HCT116 (cell line): Measurements from ENCODE around the gene IQCH. TPM values are rescaled to one million over a fixed set of nuclear protein-coding genes. Genes with fewer than 3 reads are reported as not detected.

Experiments
- ATAC-seq: fragments of 200-7000 bp; cut with Tn5 transposase; 2 replicates; pipeline ENCODE4 v1.9.1; 2020; ENCODE audit warnings: mild to moderate bottlenecking, moderate library complexity
- BruUV-seq: library from RNA; stranded (reverse); fragments of 400-500 nt; replicated peaks from 2 replicates; lab custom pipeline; 2021; lab: Mats Ljungman, UMichigan
- CTCF ChIA-PET: fragments of 300-600 bp; sonication (Branson Sonifier 250); formaldehyde crosslinking; loops from one replicate; lab custom pipeline; 2021; ENCODE audit warnings: antibody characterized with exemption; lab: Charles Lee
- POLR2A ChIA-PET: fragments of 300-600, 350-600 bp; sonication (Branson Sonifier 250); formaldehyde crosslinking; loops from one replicate; lab custom pipeline; 2021; ENCODE audit warnings: antibody characterized with exemption; lab: Charles Lee
- RAD21 ChIA-PET, 2 experiments: fragments of 300-600 bp; sonication (Branson Sonifier 250); formaldehyde crosslinking; loops; one replicate each; lab custom pipeline; 2023; ENCODE audit warnings: low total read pairs in 2 of 2; ENCODE audit not compliant: uncharacterized antibody in 2 of 2, unreplicated experiment in 2 of 2, low non-redundant PET in 1 of 2; lab: Charles Lee
- DNase-seq: peaks from one replicate; pipeline ENCODE4 v3.0.0-alpha.2; 2010; ENCODE audit warnings: low read depth, low spot score
- H2AFZ ChIP-seq: fragments of 200-600 bp; shearing (Covaris generic), sonication (generic); 2 replicates; pipeline ENCODE4 v1.6.1; 2017; ENCODE audit warnings: low read depth, mixed run types, mixed read lengths, antibody characterized with exemption, low read length; ENCODE audit not compliant: poor library complexity, severe bottlenecking
- H3K27ac ChIP-seq: 2 replicates; pipeline ENCODE4 v1.5.1; 2012; ENCODE audit warnings: low read depth, low read length
- H3K27me3 ChIP-seq: fragments of 200-600 bp; sonication (generic); 2 replicates; pipeline ENCODE4 v1.6.1; 2016; ENCODE audit warnings: mixed run types, low read length, mixed read lengths; ENCODE audit not compliant: insufficient read depth
- H3K36me3 ChIP-seq, 2 experiments: fragments of 200-500 bp in 1 of 2; fragments of 200-600 bp in 1 of 2; sonication (Bioruptor generic) in 1 of 2; sonication (generic) in 1 of 2; 2 replicates each; pipeline versions ENCODE4 v1.5.1 to v1.6.1; 2014 to 2016; ENCODE audit warnings: low read length in 2 of 2, inconsistent platforms in 1 of 2, mixed read lengths in 1 of 2, mixed run types in 1 of 2; ENCODE audit not compliant: insufficient read depth in 2 of 2, control insufficient read depth in 1 of 2
- H3K4me1 ChIP-seq, 2 experiments: fragments of 200-600 bp in 1 of 2; sonication (generic) in 1 of 2; 2 replicates each; pipeline versions ENCODE4 v1.5.1 to v1.6.1; 2012 to 2017; ENCODE audit warnings: low read length in 2 of 2, inconsistent platforms in 1 of 2, mild to moderate bottlenecking in 1 of 2, mixed read lengths in 1 of 2, mixed run types in 1 of 2, moderate library complexity in 1 of 2; ENCODE audit not compliant: insufficient read depth in 2 of 2, control insufficient read depth in 1 of 2
- H3K4me2 ChIP-seq: fragments of 200-600 bp; sonication (generic); 2 replicates; pipeline ENCODE4 v1.6.1; 2017; ENCODE audit warnings: mixed run types, low read length, mixed read lengths
- H3K4me3 ChIP-seq, 2 experiments: fragments of 200-600 bp in 1 of 2; sonication (generic) in 1 of 2; replicated peaks in 1 of 2; 2 replicates each; pipeline ENCODE4 v1.5.1; 2011 to 2016; ENCODE audit warnings: low read length in 2 of 2, control low read depth in 1 of 2, low read depth in 1 of 2, mild to moderate bottlenecking in 1 of 2, mixed read lengths in 1 of 2, mixed run types in 1 of 2
- H3K79me2 ChIP-seq: fragments of 200-600 bp; sonication (generic); 2 replicates; pipeline ENCODE4 v1.6.1; 2017; ENCODE audit warnings: mild to moderate bottlenecking, mixed run types, low read length, moderate library complexity, mixed read lengths; ENCODE audit not compliant: insufficient read depth
- H3K9ac ChIP-seq: fragments of 200-600 bp; sonication (generic); 2 replicates; pipeline ENCODE4 v1.6.1; 2016; ENCODE audit warnings: low read length, mixed read lengths
- H3K9me2 ChIP-seq: fragments of 200-600 bp; sonication (generic), shearing (Covaris generic); 2 replicates; pipeline ENCODE4 v1.6.1; 2017; ENCODE audit warnings: mixed run types, mild to moderate bottlenecking, moderate library complexity; ENCODE audit not compliant: insufficient read depth
- H3K9me3 ChIP-seq, 2 experiments: fragments of 200-500 bp in 1 of 2; fragments of 200-600 bp in 1 of 2; sonication (Bioruptor generic) in 1 of 2; sonication (generic) in 1 of 2; 2 replicates each; pipeline ENCODE4 v1.6.1; 2014 to 2017; ENCODE audit warnings: low read length in 2 of 2, mixed read lengths in 2 of 2, inconsistent platforms in 1 of 2, low read depth in 1 of 2, mild to moderate bottlenecking in 1 of 2, mixed run types in 1 of 2, moderate library complexity in 1 of 2; ENCODE audit not compliant: control insufficient read depth in 1 of 2, insufficient read depth in 1 of 2
- H4K20me1 ChIP-seq: fragments of 200-600 bp; sonication (generic), shearing (Covaris generic); 2 replicates; pipeline ENCODE4 v1.6.1; 2017; ENCODE audit warnings: mixed run types, mild to moderate bottlenecking, moderate library complexity; ENCODE audit not compliant: insufficient read depth
- ATF3 ChIP-seq: IDR thresholded peaks from 2 replicates; pipeline ENCODE4 v1.6.1; 2012
- EZH2phosphoT487 ChIP-seq: fragments of 200-600 bp; IDR thresholded peaks from 2 replicates; pipeline ENCODE4 v1.6.1; 2018; ENCODE audit warnings: antibody characterized with exemption, borderline replicate concordance
- JUND ChIP-seq: IDR thresholded peaks from 2 replicates; pipeline ENCODE4 v1.6.1; 2012
- REST ChIP-seq: IDR thresholded peaks from 2 replicates; pipeline ENCODE4 v1.6.1; 2012; ENCODE audit warnings: low read depth
- SRF ChIP-seq: IDR thresholded peaks from 2 replicates; pipeline ENCODE4 v1.6.1; 2012; ENCODE audit warnings: low read depth
- TCF7L2 ChIP-seq: IDR thresholded peaks from 2 replicates; pipeline ENCODE4 v1.7.0; 2011; ENCODE audit warnings: borderline replicate concordance, inconsistent platforms; ENCODE audit not compliant: insufficient read depth, insufficient read length; ENCODE audit errors: extremely low read depth
- YY1 ChIP-seq: IDR thresholded peaks from 2 replicates; pipeline ENCODE4 v1.6.1; 2011; ENCODE audit warnings: low read length, low read depth, moderate library complexity, mild to moderate bottlenecking; ENCODE audit not compliant: insufficient replicate concordance; ENCODE audit errors: extremely low read depth
- ZFX ChIP-seq: fragments of 450-650 bp; IDR thresholded peaks from 2 replicates; pipeline ENCODE4 v1.6.1; 2017
- ZNF274 ChIP-seq: fragments of 200-500 bp; sonication (Bioruptor generic); IDR thresholded peaks from 2 replicates; pipeline ENCODE4 v1.6.1; 2014; ENCODE audit warnings: mild to moderate bottlenecking, low read depth, low read length, inconsistent platforms
- intact Hi-C: fragments of 100-400 bp; cut with micrococcal nuclease; formaldehyde crosslinking; loops from 2 replicates; pipeline ENCODE4 v1.10.0; 2022
- total RNA-seq: library from RNA; stranded (reverse); gene quantifications from one replicate; pipeline ENCODE4 v1.2.1, GENCODE V29; 2021; ENCODE audit not compliant: unreplicated experiment

Gene IQCH
- total RNA-seq, 1 experiment from 2014 or later, result 4.6 TPM

- no peaks in the 10 kb centered on the region for H3K27me3 ChIP-seq
- DNase-seq (no peak), ATAC-seq (no peak)
- TF ChIP-seq JUND, result no peak
- TF ChIP-seq ZNF274, result no peak
- no peak for TF ChIP-seq YY1
- no peak for TF ChIP-seq ATF3
- no peak for TF ChIP-seq SRF
- no peak for TF ChIP-seq ZFX
- no peak for TF ChIP-seq EZH2phosphoT487
- intact Hi-C loops, result no loop called here
- H3K9me2 ChIP-seq, result no peaks in the 10 kb centered on the region
- no peak overlapping the region for H2AFZ ChIP-seq
- no peak overlapping the region for H3K4me3 ChIP-seq
- H4K20me1 ChIP-seq, result no peaks in the 10 kb centered on the region
- H3K9me3 ChIP-seq, result no peaks in the 10 kb centered on the region
- no TSS peak for BruUV-seq
- no peak overlapping the region for H3K27ac ChIP-seq
- H3K4me1 ChIP-seq, result no peaks in the 10 kb centered on the region
- peaks cover 0 to 8% of the 10 kb centered on the region in 2 experiments; a peak in 1 of 4 replicates for H3K36me3 ChIP-seq
- ChIA-PET POLR2A (no interaction called here), CTCF (no interaction called here), RAD21 (no interaction called here)
- peaks cover 4% of the 10 kb centered on the region; the same call in 1 of the 2 replicates for H3K79me2 ChIP-seq
- no peak overlapping the region for H3K9ac ChIP-seq
- H3K4me2 ChIP-seq, result no peak overlapping the region
Measured at GRCh38 chr15:67224889-67225288, 29.7 kb upstream of the IQCH start.

GRCh38 chr15:67225336-67225735, 29.2 kb upstream of the IQCH start:
- no TSS peak for BruUV-seq
- no peaks in the 10 kb centered on the region for H3K9me3 ChIP-seq
- no peak overlapping the region for H3K4me3 ChIP-seq
- H3K27ac ChIP-seq, result no peak overlapping the region
- no peaks in the 10 kb centered on the region for H3K27me3 ChIP-seq
- no peak overlapping the region for H3K4me2 ChIP-seq
- intact Hi-C loops, result no loop called here
- POLR2A ChIA-PET, result no interaction called here
- no peaks in the 10 kb centered on the region for H4K20me1 ChIP-seq
- DNase-seq, result no peak
- TF ChIP-seq REST, result no peak
- no peak for TF ChIP-seq TCF7L2
- no peak for TF ChIP-seq JUND
- TF ChIP-seq, all 23 proteins: peak for 0
- Histone ChIP-seq H3K4me1 (no peaks in the 10 kb centered on the region), H3K36me3 (peaks cover 0 to 8% of the 10 kb centered on the region in 2 experiments; a peak in 2 of 4 replicates), H3K79me2 (peaks cover 4% of the 10 kb centered on the region; the same call in 1 of the 2 replicates), H2AFZ (no peak overlapping the region), H3K9ac (no peak overlapping the region), H3K9me2 (no peaks in the 10 kb centered on the region)
- no peak for ATAC-seq
- CTCF ChIA-PET, result no interaction called here
- RAD21 ChIA-PET, result no interaction called here
